Measurements from ENCODE around the gene MEMO1.
A peak's percentile ranks its signal among the peaks of the same experiment; 100 is the strongest.

MEMO1 gene

DNA sequence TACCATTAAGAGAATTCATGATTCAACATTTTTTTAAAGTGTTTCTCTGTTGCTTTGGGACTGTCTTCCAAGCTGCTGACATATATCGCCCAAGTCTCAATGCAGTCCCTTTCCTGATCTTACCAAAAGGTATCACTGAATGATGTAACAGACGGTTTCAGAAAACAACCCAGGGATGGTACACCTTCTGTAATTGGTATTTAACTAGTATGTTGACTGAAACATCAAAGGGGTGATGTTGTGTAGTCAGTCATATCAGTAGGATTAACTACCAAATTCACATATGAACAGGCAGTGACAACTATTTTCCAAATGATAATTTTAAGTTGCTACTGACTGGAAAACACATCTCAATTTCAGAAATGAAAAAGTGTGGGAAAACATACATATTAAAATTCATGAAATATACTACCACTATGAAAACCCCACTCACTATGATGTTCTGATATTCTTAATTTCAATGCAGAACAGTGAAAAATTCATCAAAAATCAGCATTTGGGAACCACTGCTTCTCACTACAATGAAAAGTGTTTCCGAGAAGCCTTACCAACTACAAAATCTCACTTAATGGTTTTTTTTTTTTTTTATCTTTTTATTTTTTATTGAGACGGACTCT is 59.8 kb downstream of the MEMO1 start:
- H3K27me3 ChIP-seq (replicated peaks) = no peaks in the 10 kb centered on the region
- H3K27ac ChIP-seq = no peak overlapping the region
- in situ Hi-C loops (cut with HindIII; ENCODE audit: low pct_ligation_motif_present, low sequenced_read_pairs) = no loop called here
- no peaks in the 10 kb centered on the region for H3K36me3 ChIP-seq (replicated peaks)
- H3K4me3 ChIP-seq (ENCODE audit: low read depth, low read length) = no peak overlapping the region
- TF ChIP-seq, protein P1, sequence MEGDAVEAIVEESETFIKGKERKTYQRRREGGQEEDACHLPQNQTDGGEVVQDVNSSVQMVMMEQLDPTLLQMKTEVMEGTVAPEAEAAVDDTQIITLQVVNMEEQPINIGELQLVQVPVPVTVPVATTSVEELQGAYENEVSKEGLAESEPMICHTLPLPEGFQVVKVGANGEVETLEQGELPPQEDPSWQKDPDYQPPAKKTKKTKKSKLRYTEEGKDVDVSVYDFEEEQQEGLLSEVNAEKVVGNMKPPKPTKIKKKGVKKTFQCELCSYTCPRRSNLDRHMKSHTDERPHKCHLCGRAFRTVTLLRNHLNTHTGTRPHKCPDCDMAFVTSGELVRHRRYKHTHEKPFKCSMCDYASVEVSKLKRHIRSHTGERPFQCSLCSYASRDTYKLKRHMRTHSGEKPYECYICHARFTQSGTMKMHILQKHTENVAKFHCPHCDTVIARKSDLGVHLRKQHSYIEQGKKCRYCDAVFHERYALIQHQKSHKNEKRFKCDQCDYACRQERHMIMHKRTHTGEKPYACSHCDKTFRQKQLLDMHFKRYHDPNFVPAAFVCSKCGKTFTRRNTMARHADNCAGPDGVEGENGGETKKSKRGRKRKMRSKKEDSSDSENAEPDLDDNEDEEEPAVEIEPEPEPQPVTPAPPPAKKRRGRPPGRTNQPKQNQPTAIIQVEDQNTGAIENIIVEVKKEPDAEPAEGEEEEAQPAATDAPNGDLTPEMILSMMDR (IDR thresholded peaks at IDR 0.05; ENCODE audit: low read depth, low read length, missing control alignments) = no peak
- DNase-seq = no peak

DNA sequence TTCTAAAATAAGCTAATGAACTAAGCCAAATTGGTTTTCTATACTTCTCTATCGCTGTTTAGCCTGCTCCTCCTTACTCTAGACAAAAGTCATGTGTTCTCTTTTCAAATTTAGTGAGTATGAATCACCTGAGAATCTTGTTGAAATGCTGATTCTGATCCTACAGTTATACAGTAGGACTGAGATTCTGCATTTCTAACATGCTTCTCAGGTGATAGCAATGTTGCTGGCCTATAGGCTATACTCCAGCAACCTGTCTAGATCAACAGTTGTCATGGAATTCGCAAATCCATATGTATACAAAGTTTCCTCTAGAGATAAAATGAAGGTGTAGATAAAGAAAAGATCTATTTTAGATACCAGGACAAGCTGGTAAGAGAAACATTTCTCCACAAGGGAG is 62.9 kb downstream of the MEMO1 start:
- H3K27ac ChIP-seq = no peak overlapping the region
- H3K36me3 ChIP-seq (replicated peaks) = peaks cover 1% of the 10 kb centered on the region
- no peaks in the 10 kb centered on the region for H3K27me3 ChIP-seq (replicated peaks)
- no peak overlapping the region for H3K4me3 ChIP-seq (ENCODE audit: low read depth, low read length)
- DNase-seq = no peak
- in situ Hi-C loops (cut with HindIII; ENCODE audit: low pct_ligation_motif_present, low sequenced_read_pairs) = no loop called here
- TF ChIP-seq, protein P1 (IDR thresholded peaks at IDR 0.05; ENCODE audit: low read depth, low read length, missing control alignments) = no peak

DNA sequence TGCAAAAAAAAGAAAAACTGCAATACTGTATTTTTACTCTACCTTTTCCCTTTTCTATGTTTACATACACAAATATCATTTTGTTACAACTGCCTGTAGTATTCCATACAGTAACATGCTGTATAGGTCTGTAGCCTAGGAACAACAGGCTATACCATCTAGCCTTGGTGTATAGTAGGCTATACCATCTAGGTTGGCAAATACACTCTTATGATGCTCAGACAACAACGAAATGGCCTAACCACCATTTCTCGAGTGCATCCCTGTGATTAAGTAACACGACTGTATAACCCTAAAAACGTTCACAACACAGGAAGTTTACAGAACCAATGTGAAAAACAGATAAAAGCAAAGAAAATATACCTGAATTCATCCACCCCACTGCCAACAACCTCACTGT is 64.0 kb downstream of the MEMO1 start:
- DNase-seq = no peak
- Histone ChIP-seq H3K27ac (no peak overlapping the region), H3K4me3 (ENCODE audit: low read depth, low read length) (no peak overlapping the region), H3K27me3 (replicated peaks) (no peaks in the 10 kb centered on the region), H3K36me3 (replicated peaks) (peaks cover 2% of the 10 kb centered on the region)
- TF ChIP-seq, protein P1 (IDR thresholded peaks at IDR 0.05; ENCODE audit: low read depth, low read length, missing control alignments) = no peak
- in situ Hi-C loops (cut with HindIII; ENCODE audit: low pct_ligation_motif_present, low sequenced_read_pairs) = no loop called here

DNA sequence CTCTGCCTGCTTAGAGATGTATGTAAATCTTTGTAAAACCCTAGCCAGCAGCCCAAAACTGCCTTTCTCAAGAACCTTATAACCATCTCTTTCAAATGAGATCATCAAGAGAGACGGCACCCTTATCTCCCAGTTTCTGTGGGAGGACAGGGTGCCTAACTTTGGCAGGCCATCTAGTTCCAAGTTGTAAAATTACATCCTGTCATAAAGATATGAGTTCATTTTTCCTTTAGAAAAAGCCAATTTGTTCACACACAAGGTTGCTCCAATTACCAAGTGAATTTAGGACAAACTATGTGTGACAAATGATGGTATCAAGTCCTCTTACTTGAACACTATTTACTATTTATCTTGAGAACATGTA is 65.3 kb downstream of the MEMO1 start:
- in situ Hi-C loops (cut with HindIII; ENCODE audit: low pct_ligation_motif_present, low sequenced_read_pairs) = no loop called here
- TF ChIP-seq, protein P1 (IDR thresholded peaks at IDR 0.05; ENCODE audit: low read depth, low read length, missing control alignments) = no peak
- H3K4me3 ChIP-seq (ENCODE audit: low read depth, low read length) = no peak overlapping the region
- no peaks in the 10 kb centered on the region for H3K27me3 ChIP-seq (replicated peaks)
- H3K36me3 ChIP-seq (replicated peaks) = peaks cover 2% of the 10 kb centered on the region
- H3K27ac ChIP-seq = peak overlapping the region; percentile 12
- DNase-seq = peak; percentile 42

DNA sequence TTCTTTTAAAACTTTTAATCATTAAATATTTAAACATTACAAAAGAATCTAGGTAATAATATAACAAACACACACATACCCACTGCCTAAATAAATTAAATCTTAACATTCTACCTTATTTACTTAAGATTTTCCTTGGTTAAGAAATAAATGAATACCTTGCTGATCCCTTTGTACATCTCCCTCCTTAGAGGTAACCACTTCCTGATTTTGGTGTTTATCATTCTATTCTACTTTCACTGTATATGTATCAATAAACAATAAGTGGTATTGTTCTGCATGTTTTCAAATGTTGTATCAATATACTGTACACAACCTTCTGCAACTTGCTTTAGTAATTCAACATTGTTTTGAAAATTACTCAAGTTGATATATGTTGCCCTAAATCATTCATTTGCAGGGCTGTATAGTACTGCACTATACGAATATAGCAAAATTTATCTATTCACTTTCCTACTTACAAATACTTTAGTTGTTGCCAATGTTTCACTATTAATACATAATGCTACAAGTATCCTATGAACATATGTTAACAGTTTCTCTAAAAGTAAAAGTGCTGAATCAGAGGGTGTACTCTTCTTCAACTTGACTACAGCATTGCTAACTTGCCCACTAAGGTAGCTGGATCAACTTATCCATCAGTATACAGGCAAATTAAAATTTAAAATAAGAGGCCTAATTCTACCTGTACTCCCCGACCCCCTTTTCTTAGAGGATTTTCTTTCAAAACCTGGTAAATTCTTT is 65.8 kb downstream of the MEMO1 start:
- no peak for DNase-seq
- H3K4me3 ChIP-seq (ENCODE audit: low read depth, low read length) = no peak overlapping the region
- H3K27ac ChIP-seq = peak overlapping the region; percentile 12
- TF ChIP-seq, protein P1 (IDR thresholded peaks at IDR 0.05; ENCODE audit: low read depth, low read length, missing control alignments) = no peak
- in situ Hi-C loops (cut with HindIII; ENCODE audit: low pct_ligation_motif_present, low sequenced_read_pairs) = no loop called here
- no peaks in the 10 kb centered on the region for H3K27me3 ChIP-seq (replicated peaks)
- H3K36me3 ChIP-seq (replicated peaks) = peaks cover 2% of the 10 kb centered on the region

Data from brain microvascular endothelial cell (primary cell).